T-helper 17 cell (primary cell): Measurements from ENCODE around the gene RYR3. TPM values are rescaled to one million over a fixed set of nuclear protein-coding genes. Genes with fewer than 3 reads are reported as not detected.
A peak's percentile ranks its signal among the peaks of the same experiment; 100 is the strongest.

Experiments used
- ATAC-seq: fragments of 150-1000 bp; cut with Tn5 transposase; 2 replicates; pipeline ENCODE4 v1.10.0; 2021; ENCODE audit warnings: mild to moderate bottlenecking, moderate library complexity
- DNase-seq, 3 donors: peaks; one replicate each; pipeline versions ENCODE4 v3.0.0 to v3.0.0-alpha.2; 2020 to 2021
- H3K9me3 ChIP-seq: one replicate; pipeline ENCODE4 v1.7.0; 2013; ENCODE audit warnings: low read length, mild to moderate bottlenecking; ENCODE audit not compliant: control insufficient read depth, poor library complexity, severe bottlenecking
- H3K27ac Mint-ChIP-seq: one replicate; pipeline ENCODE4 v1.8.0; 2022; ENCODE audit warnings: mild to moderate bottlenecking, moderate library complexity, mixed read lengths
- H3K27me3 Mint-ChIP-seq: one replicate; pipeline ENCODE4 v1.8.0; 2022; ENCODE audit warnings: mixed read lengths
- H3K36me3 Mint-ChIP-seq: one replicate; pipeline ENCODE4 v1.8.0; 2022; ENCODE audit warnings: low read depth, mixed read lengths
- H3K4me1 Mint-ChIP-seq: one replicate; pipeline ENCODE4 v1.8.0; 2022; ENCODE audit warnings: mild to moderate bottlenecking, mixed read lengths
- H3K4me3 Mint-ChIP-seq: one replicate; pipeline ENCODE4 v1.8.0; 2022; ENCODE audit warnings: mild to moderate bottlenecking, moderate library complexity, mixed read lengths
- total RNA-seq, 4 donors: library from RNA in 2 of 4; stranded (reverse) in 2 of 4; gene quantifications; one replicate each; pipeline ENCODE4 v1.2.3 and lab custom pipeline; 2022 to 2026

The RYR3 gene
- total RNA-seq, 2 donors from 2014 or later: 0.05 to 0.23 TPM

DNA sequence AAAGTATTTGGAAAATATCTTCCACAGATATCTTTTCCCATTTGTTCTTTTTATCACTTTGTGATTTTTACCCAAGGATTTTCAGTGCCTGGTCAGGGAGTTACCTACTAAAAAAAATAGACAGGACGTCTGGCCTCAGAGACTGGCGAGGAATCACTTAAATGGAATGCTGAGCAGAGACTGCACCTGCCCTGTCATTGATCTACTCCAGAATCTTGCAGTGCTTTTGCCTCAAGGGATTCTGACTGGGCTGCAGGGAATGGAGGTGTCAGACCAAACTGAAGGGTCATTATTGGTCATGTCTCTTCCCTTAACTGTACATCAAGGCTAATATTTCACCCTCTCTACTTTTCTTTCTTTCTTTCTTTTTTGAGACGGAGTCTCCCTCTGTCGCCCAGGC lies 12.1 kb upstream of the RYR3 start:
- H3K27ac Mint-ChIP-seq: no peak overlapping the region
- no peak overlapping the region for H3K4me3 Mint-ChIP-seq
- H3K36me3 Mint-ChIP-seq: peaks cover 2% of the 10 kb centered on the region
- H3K27me3 Mint-ChIP-seq: peaks cover 39% of the 10 kb centered on the region
- H3K4me1 Mint-ChIP-seq: peaks cover 2% of the 10 kb centered on the region
- no peaks in the 10 kb centered on the region for H3K9me3 ChIP-seq
- no peak for ATAC-seq
- DNase-seq: no peak

DNA sequence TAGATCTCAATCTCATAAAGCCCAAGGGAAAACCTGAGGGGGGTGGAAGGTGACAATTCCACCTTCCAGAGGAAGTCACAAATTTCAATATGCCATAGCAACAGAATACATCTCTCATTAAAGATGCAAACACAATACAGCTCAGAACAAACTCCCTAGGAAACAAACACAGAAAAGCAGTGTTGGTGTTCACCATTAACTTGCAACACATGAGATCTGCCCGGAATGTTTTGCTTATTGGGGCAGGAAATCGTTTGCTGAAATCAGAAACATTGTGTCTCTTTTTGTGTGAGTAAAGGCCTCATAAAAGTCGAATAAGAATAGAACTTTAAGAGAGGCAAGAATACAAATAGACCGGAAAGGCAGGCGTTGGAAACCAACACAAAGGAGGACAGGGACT lies 5.8 kb upstream of the RYR3 start:
- Mint-ChIP-seq H3K4me3 (no peak overlapping the region), H3K27me3 (peaks cover 64% of the 10 kb centered on the region), H3K27ac (no peak overlapping the region), H3K36me3 (peaks cover 2% of the 10 kb centered on the region), H3K4me1 (peaks cover 1% of the 10 kb centered on the region)
- H3K9me3 ChIP-seq: no peaks in the 10 kb centered on the region
- DNase-seq (no peak), ATAC-seq (no peak)

DNA sequence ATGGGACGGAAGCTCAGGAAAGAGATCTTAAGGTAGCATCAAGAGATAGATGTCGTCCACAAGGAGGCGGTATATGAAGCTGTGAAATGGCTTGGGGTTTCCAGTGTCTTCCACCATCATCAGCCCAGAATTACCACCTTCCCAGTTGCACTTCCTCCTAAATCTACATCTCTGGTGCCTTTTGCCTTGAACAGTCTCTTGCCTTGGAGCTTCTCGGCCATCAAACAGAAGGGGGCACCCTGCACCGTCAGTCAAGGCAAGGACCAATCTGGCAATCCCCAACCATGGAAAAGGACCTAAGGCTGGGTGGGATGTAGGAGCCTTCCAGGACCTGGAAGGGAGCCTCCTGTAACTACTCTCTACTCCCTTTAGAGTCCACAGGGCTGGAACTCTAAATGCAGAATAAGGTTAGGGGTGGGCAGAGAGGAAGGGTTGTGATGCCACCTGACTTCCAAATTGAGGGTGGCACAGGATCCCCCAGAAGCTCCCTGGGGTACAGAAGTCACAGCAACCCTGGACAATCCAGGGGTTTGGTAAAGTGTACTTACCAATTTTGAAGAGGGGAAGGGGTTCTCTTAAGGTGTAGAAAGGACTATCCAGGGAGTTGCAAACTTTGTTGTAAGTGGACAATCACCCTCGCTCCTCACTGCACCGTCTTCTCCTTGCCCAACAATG lies 1.0 kb upstream of the RYR3 start:
- DNase-seq: no peak
- no peak for ATAC-seq
- peaks cover 69% of the 10 kb centered on the region for H3K27me3 Mint-ChIP-seq
- H3K4me1 Mint-ChIP-seq: peaks cover 11% of the 10 kb centered on the region
- H3K27ac Mint-ChIP-seq: no peak overlapping the region
- H3K9me3 ChIP-seq: no peaks in the 10 kb centered on the region
- peaks cover 5% of the 10 kb centered on the region for H3K36me3 Mint-ChIP-seq
- H3K4me3 Mint-ChIP-seq: peak overlapping the region; percentile 46

DNA sequence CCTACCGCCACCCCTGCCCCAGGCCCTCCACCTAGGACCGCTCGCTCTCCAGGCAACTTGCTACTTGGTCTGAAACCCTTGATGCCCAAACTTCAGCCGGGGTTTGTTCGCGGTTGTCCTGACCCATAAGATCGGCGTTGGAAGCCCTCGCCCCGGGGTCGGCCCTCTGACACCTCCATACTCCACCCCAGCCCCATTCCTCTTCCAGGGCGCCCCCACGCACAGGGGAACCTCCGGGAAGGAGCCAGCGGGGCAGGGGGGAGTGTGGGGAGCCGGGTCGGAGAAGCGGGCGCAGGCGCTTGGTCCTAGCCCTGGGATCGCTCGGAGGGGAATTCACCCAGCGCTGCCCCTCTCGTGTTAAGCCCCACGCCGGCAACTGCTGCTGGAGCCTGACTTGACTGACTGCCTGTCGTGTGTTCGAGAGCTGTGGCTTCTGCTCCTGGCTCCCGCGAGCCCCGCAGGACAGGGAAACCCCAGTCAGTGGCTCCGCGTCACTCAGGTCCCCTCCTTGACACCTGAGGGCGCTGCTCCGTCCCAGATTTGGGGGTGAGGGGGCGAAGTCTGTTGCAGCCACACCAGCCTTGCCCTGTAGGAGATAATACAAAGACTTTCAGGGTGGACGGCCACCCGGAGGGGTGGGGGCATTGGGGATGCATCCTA lies 675 bp downstream of the RYR3 start:
- ATAC-seq: no peak
- no peak for DNase-seq
- peaks cover 74% of the 10 kb centered on the region for H3K27me3 Mint-ChIP-seq
- H3K9me3 ChIP-seq: no peaks in the 10 kb centered on the region
- H3K27ac Mint-ChIP-seq: no peak overlapping the region
- peaks cover 5% of the 10 kb centered on the region for H3K36me3 Mint-ChIP-seq
- peaks cover 11% of the 10 kb centered on the region for H3K4me1 Mint-ChIP-seq
- H3K4me3 Mint-ChIP-seq: peak overlapping the region; percentile 53

DNA sequence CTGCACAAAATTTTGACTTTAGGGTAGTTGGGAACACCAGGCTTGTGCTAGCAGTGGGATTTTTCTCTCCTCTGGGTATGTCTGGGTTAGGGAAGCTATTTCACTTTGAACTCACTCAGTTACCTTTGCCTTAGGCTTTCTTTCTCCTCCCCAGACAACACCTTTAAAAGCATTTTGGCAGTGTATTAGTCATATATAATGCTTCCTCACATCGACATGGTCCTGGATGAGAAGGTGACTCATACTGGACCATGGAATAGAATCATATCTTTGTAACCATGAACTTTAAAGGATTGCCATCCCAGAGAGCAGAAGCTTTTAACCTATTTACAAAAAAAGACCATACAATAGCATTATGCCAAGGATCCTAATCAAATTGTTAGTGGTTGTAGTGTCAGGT lies 2.7 kb downstream of the RYR3 start:
- peaks cover 7% of the 10 kb centered on the region for H3K36me3 Mint-ChIP-seq
- peaks cover 87% of the 10 kb centered on the region for H3K27me3 Mint-ChIP-seq
- DNase-seq: no peak
- no peak for ATAC-seq
- no peaks in the 10 kb centered on the region for H3K9me3 ChIP-seq
- no peak overlapping the region for H3K27ac Mint-ChIP-seq
- peaks cover 11% of the 10 kb centered on the region for H3K4me1 Mint-ChIP-seq
- H3K4me3 Mint-ChIP-seq: no peak overlapping the region

DNA sequence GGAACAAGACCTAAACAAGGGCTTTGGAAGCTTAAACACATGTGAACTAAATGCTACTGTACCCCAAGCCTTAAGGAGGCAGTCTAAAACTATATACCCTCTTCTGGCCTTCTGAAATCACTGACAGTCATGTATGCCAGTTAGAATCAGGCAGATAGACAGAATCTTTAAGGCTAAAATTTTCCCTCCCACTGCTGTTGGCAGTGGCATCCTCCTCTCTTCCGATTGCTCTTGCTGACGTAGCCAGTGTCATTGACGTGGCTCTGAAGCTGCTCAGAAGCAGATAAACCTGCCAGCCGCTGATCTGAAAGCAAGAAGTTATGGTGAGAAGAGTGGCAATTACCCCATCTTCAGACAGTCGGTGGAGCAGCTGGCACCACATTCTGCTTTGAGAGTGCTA lies 3.3 kb downstream of the RYR3 start:
- peaks cover 11% of the 10 kb centered on the region for H3K4me1 Mint-ChIP-seq
- no peak overlapping the region for H3K27ac Mint-ChIP-seq
- H3K4me3 Mint-ChIP-seq: no peak overlapping the region
- no peaks in the 10 kb centered on the region for H3K9me3 ChIP-seq
- ATAC-seq (no peak), DNase-seq (no peak)
- H3K36me3 Mint-ChIP-seq: peaks cover 7% of the 10 kb centered on the region
- H3K27me3 Mint-ChIP-seq: peaks cover 89% of the 10 kb centered on the region

DNA sequence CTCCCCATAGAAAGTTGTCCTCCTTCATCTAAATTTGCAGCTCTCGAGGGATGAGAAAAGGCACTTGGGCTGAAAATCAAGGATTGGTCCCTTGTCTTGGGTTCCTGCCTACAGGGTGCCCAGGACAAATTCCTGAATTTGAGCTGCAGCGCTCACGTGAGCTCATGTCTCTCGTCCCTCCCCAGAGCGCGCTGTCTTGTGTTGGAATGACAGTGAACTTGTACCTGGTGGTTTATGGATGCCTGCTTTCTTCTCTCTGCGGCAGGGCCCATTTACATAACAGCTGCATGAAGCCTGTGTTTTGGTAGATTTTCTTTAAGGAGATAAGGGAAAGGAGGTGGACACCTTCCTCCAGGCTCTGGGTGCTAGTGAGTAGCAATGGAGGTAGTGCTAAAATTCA lies 4.3 kb downstream of the RYR3 start:
- peaks cover 8% of the 10 kb centered on the region for H3K4me1 Mint-ChIP-seq
- H3K9me3 ChIP-seq: no peaks in the 10 kb centered on the region
- H3K4me3 Mint-ChIP-seq: no peak overlapping the region
- H3K27ac Mint-ChIP-seq: no peak overlapping the region
- H3K27me3 Mint-ChIP-seq: peaks cover 89% of the 10 kb centered on the region
- H3K36me3 Mint-ChIP-seq: peaks cover 7% of the 10 kb centered on the region
- no peak for DNase-seq
- no peak for ATAC-seq

DNA sequence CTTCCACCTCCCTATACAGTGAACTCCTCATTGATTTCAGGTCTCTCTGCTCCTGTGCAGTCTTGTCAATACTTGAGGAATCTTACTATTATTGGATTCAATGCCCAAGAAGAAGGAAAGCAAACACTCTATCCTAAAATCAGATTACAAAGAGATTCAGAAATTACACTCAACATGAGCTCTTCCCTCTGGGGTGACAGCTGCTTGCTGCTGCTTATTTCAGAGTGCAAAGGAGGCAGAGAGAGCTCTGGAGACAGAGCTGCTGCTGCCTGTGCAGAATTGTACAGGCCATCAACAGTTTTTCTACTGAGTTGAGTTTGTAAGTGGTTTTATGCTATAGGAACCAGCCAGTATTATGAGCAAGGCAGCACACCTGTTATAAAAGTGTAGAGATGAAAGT lies 7.1 kb downstream of the RYR3 start:
- peaks cover 76% of the 10 kb centered on the region for H3K27me3 Mint-ChIP-seq
- no peaks in the 10 kb centered on the region for H3K9me3 ChIP-seq
- DNase-seq (no peak), ATAC-seq (no peak)
- H3K27ac Mint-ChIP-seq: no peak overlapping the region
- H3K4me3 Mint-ChIP-seq: no peak overlapping the region
- peaks cover 2% of the 10 kb centered on the region for H3K36me3 Mint-ChIP-seq
- H3K4me1 Mint-ChIP-seq: no peaks in the 10 kb centered on the region

DNA sequence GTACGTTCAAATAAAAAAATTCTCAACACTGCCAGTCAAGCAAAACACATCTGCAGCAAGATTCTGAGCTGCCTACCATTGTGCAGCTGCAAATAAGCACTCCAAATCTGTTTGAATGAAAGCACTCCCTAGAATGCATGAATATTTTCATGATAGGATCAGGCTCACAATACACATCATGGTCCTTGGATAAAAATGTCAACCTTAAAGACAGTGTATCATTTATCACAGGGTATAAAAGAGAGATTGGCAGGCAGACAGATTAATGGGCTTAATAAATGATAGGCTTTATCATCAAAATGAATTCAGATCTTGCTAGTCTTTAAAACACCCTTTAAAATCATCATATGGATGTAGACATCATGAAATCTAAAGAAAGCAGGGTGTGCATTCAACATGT lies 9.2 kb downstream of the RYR3 start:
- Mint-ChIP-seq H3K4me3 (no peak overlapping the region), H3K36me3 (peaks cover 2% of the 10 kb centered on the region), H3K4me1 (no peaks in the 10 kb centered on the region), H3K27me3 (peaks cover 68% of the 10 kb centered on the region), H3K27ac (no peak overlapping the region)
- DNase-seq: no peak
- no peak for ATAC-seq
- H3K9me3 ChIP-seq: no peaks in the 10 kb centered on the region

DNA sequence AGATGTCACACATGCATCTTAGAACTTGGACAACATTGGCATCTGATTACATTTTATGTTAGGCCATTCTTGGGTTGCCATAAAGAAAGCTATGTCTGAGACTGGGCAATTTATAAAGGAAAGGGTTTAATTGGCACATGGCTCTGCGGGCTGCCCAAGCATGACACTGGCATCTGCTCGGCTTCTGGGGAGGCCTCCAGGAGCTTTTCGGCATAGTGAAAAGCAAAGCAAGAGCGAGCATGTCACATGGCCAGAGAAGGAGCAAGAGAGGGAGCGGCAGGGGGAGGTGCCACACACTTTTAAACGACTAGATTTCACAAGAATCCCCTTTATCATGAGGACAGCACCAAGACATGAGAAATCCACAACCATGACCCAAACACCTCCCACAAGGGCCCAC lies 11.3 kb downstream of the RYR3 start:
- Mint-ChIP-seq H3K27me3 (peaks cover 67% of the 10 kb centered on the region), H3K27ac (no peak overlapping the region), H3K4me1 (no peaks in the 10 kb centered on the region), H3K4me3 (no peak overlapping the region), H3K36me3 (peaks cover under 1% of the 10 kb centered on the region)
- no peak for ATAC-seq
- H3K9me3 ChIP-seq: no peaks in the 10 kb centered on the region
- DNase-seq: no peak

DNA sequence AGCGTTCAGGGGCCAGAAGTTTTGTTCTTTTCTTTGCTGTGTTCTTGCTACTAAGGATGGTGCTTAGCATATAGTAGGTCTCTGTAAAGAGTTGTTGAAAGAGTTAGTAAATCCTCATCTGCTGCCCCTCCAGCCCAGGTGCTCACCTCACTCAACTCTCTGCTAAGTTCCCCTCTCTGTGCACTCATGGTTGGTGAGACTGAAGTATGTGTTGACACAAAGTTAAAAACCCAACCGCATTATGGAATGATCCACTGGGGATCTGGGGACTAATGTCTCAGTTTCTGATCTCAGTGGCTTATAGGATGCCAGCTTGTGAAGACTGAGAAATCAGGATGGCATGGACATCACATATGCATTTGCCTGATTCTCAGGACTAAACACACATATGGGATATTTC lies 13.8 kb downstream of the RYR3 start:
- peaks cover 66% of the 10 kb centered on the region for H3K27me3 Mint-ChIP-seq
- no peak overlapping the region for H3K4me3 Mint-ChIP-seq
- no peak overlapping the region for H3K27ac Mint-ChIP-seq
- H3K4me1 Mint-ChIP-seq: no peaks in the 10 kb centered on the region
- H3K9me3 ChIP-seq: no peaks in the 10 kb centered on the region
- H3K36me3 Mint-ChIP-seq: no peaks in the 10 kb centered on the region
- DNase-seq: no peak
- no peak for ATAC-seq

DNA sequence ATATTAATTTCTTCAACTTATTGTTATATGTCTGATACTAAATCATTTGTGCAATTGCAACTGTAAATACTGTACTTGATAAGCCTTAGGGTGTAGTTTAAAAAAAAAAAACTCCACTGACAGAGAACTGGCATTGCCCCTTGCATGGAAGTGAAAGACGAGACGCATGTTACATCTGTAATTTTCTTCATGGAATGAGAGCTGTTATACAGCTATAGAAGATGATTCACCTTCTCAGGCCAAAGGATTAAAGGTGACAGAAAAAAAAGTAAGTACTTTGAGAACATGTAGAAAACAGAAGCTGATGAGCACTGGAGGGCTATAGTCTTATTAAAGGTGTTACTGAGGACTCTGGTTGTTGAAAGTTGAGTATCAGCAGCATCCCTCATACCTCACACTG lies 16.1 kb downstream of the RYR3 start:
- H3K9me3 ChIP-seq: no peaks in the 10 kb centered on the region
- peaks cover 81% of the 10 kb centered on the region for H3K27me3 Mint-ChIP-seq
- H3K36me3 Mint-ChIP-seq: no peaks in the 10 kb centered on the region
- H3K4me3 Mint-ChIP-seq: no peak overlapping the region
- H3K27ac Mint-ChIP-seq: no peak overlapping the region
- ATAC-seq: no peak
- DNase-seq: no peak
- no peaks in the 10 kb centered on the region for H3K4me1 Mint-ChIP-seq

DNA sequence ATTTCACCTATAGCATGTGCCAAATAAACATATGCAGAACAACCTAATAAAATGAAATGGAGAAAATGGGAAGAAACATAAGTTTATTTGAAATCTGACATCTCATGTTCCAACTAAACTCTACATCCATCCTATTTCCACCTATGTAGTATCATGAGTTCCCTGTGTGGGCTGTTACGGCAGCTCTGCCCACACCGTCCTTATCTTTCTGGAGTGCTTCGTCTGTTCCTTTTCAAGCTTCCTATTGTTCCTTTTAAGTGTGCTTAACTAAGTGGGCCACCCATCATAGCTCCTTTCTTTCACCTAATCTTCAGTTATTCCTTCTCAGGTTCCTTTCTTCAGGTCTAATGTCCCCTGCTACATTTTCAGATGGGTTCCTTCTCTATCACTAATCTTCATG lies 17.3 kb downstream of the RYR3 start:
- H3K9me3 ChIP-seq: no peaks in the 10 kb centered on the region
- no peak for DNase-seq
- no peaks in the 10 kb centered on the region for H3K4me1 Mint-ChIP-seq
- no peak for ATAC-seq
- no peak overlapping the region for H3K27ac Mint-ChIP-seq
- H3K27me3 Mint-ChIP-seq: peaks cover 81% of the 10 kb centered on the region
- no peak overlapping the region for H3K4me3 Mint-ChIP-seq
- no peaks in the 10 kb centered on the region for H3K36me3 Mint-ChIP-seq

DNA sequence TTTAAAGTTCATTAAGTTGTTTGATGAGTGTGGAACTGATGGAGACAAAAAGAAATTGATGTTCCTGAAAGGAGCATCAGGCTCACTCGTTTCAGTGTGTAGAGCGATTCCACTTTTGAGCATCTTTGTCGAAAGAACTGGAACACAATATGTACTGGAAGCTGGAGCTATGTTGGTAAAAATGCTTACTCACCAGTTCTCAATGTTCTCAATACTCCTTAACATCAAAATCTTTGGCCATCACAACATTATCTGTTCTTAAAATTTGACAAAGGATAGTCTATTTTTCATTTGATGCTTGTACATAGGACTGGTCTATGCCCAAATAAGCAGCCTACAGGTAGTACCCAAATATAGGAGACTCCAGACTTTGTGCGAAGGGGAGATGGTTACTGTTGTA lies 18.7 kb downstream of the RYR3 start:
- no peaks in the 10 kb centered on the region for H3K9me3 ChIP-seq
- H3K36me3 Mint-ChIP-seq: no peaks in the 10 kb centered on the region
- H3K27me3 Mint-ChIP-seq: peaks cover 86% of the 10 kb centered on the region
- H3K27ac Mint-ChIP-seq: no peak overlapping the region
- DNase-seq (no peak), ATAC-seq (no peak)
- H3K4me3 Mint-ChIP-seq: no peak overlapping the region
- H3K4me1 Mint-ChIP-seq: no peaks in the 10 kb centered on the region
